GM12872 (cell line): ENCODE results near the gene CHDH.

Experiments
- CTCF ChIP-seq: IDR thresholded peaks from 3 replicates; pipeline ENCODE4 v1.5.1; 2011; ENCODE audit warnings: low read depth, mild to moderate bottlenecking, low read length, moderate library complexity; ENCODE audit not compliant: insufficient read depth

CHDH gene

DNA sequence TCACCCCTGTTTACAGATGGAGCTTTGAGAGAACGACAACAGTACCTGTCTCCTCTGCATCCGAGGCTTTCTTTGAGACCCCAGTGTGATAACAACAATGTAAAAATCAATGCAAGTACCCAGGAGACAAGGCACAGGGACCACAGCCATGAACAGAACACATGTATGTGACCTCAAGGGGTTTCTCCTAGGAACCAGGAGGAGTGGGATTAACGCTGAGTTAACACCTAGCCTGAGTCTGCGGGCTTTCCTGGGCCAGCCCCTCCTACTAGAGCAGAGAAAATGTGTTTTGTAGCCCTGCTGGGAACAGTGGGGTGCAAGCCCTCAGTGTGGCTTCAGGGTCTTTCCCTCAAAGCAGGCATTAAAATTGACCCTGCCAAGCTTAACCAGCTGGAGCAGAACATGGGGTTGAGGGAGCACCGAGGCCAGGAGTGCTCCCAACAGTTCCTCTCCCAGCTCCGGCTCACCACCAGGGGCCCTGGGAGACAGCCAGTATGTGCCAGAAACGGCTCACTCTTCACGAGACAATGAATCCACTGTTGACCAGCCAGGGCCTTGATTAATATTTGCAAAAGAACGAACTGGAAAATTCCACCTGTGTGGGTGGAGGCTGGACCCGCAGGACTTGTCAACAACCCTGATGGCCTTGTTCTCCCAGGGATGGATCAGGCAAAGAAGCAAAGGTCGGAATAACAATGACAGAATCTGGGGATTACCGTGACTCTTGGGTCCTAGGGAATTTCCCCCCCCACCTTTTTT lies 3.6 kb downstream of the CHDH start:
- TF ChIP-seq CTCF = peak; percentile 30; the same call in 1 of the 3 replicates

GRCh38 chr3:53841296-53841695 lies 4.9 kb downstream of the CHDH start:
- TF ChIP-seq CTCF = no peak

DNA sequence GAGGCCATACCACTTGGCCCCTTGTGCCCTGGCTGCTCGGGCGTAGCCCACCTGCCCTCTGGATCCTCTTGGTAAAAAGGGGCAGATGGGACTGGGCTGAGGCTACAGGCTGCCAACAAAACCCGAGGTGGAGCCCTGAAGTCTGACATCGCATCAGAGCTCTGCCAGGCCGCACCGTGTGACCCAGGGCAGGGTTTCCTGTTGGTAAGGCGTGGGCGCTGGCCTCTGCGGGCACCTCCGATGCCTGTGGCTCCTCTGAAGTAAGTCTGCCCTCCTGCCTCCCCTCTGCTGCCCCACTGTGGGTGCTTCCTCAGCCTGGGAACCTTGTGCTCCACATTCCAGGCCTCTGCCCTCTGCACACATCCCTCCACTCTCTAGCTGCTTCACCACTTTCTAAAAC lies 8.9 kb downstream of the CHDH start:
- TF ChIP-seq CTCF = no peak

GRCh38 chr3:53836084-53836872 lies 9.9 kb downstream of the CHDH start:
- TF ChIP-seq CTCF = no peak

- no peak for TF ChIP-seq CTCF
These were observed 11.0 kb downstream of the CHDH start for GRCh38 chr3:53835257-53835656.

GRCh38 chr3:53834429-53835095 lies 11.7 kb downstream of the CHDH start:
- TF ChIP-seq CTCF = no peak

DNA sequence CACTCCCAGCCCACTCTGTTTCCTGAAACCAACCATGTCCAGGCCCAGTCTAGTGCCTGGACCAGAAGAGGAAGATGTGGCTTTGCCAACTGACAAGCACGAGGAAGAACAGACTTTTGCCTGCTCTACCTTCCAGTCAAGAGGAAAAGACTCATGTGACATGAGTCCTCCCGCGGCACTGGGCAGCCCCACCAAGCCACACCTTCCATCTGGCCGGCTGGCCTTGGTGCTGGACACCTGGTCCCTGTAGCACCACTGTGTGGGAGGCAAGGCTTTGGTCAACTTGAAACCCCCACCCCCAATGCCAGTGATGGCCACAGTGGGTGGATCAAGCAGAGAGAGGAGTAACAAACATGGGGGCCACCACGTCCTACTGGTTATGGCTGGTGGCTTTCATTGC lies 12.5 kb downstream of the CHDH start:
- no peak for TF ChIP-seq CTCF
